IPS DF 4.7 (cell line): Measurements from ENCODE around the gene CDH20.

Source experiments
- DNase-seq: peaks from one replicate; pipeline ENCODE4 v3.0.0-alpha.2; 2013; ENCODE audit warnings: low spot score; ENCODE audit errors: extremely low read depth

The CDH20 gene

DNA sequence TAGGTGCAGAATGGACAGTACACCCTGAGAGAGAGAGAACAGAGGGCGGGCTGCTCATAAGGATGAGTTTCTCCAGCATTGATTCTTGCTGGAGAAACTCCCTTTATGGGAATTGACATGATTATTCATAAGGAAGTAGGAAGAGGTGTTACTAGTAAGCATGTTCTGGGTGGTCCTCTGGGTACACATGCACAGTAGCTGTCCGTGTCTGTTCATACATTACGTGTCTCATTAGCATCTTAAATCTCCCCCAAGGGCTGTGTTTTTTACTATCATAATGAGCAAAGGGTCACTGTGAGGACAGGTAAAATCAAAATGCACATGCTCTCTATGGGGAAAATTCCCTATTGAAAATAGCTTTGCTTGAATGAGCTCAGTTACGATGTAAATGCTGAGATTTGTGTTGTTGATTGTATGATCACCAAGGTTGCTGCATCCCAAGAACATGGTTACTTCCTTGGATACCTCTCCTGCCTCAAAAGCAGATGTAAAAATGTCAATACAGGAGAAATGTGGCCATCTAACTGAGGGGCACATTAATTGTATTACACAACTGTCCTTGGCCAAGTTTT lies 238.9 kb downstream of the CDH20 start:
- DNase-seq = no peak

DNA sequence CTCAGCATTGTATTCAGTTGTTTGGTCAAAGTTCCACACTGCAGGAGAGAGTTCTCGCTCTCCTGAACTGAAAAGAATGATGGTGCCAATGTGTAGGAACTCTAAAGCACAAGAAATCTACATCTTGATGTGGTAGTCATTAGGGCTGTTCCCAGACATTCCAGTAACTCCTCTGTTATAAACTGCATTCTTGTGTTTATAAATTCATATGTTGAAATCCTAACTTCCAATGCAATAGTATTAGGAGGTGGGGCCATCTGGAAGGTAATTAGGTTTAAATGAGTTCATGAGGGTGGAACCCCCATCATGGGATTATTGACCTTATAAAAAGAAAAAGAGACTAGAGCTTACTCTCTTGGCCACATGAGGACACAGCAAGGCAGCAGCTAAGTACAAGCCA lies 239.6 kb downstream of the CDH20 start:
- no peak for DNase-seq

GRCh38 chr18:61574665-61575064 lies 241.4 kb downstream of the CDH20 start:
- DNase-seq = no peak

DNA sequence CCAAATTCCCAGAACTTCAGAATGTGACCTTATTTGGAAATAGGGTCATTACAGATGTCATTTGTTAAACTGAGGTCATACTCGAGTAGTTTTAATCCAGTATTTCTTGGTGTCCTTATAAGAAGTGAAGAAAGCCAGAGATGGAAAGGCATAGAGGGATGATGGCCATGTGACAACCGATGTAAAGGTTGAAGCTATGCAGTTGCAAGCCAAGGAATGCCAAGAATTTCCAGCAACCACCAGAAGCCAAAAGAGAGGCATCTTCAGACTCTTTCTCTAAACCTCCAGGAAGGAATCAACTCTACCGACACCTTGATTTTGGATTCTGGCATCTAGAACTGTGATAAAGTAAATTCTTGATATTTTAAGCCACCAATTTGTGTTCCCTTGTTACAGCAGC lies 242.2 kb downstream of the CDH20 start:
- no peak for DNase-seq

- DNase-seq = no peak
These were observed 245.6 kb downstream of the CDH20 start for GRCh38 chr18:61578846-61579245.

DNA sequence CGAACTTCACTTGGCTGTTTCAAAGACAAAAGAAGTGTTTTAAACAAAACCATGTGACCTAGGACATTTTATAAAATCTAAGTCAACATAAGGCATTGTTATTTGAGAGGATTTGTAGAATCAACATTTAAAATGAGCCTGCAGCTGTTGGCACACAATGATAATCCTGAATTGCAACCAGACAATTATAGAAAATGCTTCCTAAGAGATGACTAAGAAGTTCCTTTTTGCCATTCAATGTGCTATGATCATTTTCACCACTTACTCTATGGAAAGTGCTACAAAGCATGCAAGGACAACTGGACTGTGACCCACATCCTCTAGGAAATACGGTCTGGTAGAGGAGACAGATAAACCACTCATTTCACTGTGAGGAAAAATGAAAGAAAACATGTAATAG lies 246.4 kb downstream of the CDH20 start:
- DNase-seq = no peak

DNA sequence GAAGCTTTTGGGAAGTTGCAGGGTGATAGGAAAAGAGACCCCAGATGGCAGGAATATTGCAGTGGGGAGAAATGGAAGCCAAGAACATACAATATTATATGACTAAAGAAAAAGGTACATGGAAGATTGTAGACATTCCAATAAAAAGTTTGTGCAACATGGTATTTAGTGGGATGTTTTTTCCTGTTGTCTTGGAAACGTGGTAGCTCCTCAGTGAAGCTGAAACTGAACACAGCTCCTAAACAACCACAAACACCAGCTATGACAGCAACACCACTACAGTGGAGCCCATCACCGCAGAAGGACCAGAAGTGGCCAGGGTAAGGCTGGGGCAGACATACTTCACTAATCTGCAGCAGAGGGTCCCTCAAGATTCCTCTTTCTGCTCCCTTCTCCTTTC lies 246.8 kb downstream of the CDH20 start:
- no peak for DNase-seq

DNA sequence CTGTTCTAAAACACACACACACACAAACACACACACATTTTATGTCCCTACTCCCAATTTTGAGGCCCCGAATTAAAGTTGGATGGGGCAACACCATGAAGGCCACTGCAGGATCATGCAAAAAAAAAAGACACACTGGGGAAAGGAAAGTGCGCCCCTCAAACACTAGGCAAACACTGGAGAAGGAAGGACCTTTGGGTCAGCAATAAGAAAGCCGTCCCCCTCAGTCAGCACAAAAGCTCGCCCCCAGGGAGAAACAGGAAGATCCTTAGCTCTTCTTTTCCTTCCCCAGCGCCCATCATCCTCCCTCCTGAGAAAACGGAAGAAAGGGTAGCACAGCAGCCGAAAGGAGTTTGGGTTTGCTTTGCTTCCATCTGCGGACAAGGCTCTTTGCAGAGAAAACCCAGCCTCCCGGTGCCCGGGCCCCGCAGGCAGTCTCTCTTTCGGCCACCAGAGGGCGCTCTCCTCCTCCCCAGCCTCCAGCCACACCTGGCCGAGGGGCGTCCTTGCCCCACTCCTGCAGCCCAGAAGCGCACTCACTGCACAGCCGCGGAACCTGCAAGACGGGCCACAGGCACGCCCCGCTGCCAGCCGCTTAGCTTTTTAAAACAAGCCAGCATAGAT lies 248.5 kb downstream of the CDH20 start:
- peak; percentile 71 for DNase-seq

DNA sequence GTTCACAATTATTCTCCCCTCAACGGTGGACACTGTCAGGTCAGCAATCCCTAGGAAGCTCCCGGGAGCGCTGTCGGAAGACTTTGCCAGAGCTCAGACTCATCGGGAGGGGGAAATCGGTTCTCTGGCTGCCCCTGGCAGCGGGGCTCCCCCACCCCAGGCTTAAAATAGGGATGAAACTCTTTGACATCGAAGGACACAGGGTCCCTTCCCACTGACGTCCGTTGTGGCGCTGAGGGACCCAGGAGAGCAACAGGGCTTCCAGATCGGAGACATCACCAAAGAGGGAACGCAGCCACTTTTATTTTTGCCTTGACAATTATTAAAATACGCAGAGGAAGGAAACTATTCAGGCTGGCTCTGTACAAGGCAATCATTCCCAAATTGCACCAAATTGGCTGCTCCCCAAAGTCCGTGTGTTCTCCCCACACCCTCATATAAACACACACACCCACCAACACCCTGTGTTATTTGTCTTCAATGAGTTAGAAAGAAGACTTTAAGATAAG lies 249.0 kb downstream of the CDH20 start:
- no peak for DNase-seq

DNA sequence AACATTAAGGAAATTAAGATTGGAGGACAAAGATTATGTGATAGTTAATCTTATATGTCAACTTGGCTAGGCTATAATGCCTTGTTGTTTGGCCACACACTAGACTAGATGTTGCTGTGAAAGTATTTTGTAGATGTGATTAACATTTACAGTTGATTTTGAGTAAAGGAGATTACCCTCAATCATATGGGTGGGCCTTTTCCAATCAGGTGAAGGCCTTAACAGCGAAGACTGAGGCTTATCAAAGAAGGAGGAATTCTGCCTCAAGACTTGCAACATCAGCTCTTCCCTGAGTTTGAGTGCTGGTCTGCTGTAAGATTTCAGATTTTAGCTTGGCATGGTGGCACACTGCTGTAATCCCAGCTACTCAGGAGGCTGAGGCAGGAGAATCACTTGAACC lies 250.3 kb downstream of the CDH20 start:
- no peak for DNase-seq

- DNase-seq = no peak
These were observed 254.6 kb downstream of the CDH20 start for GRCh38 chr18:61587865-61588264.

DNA sequence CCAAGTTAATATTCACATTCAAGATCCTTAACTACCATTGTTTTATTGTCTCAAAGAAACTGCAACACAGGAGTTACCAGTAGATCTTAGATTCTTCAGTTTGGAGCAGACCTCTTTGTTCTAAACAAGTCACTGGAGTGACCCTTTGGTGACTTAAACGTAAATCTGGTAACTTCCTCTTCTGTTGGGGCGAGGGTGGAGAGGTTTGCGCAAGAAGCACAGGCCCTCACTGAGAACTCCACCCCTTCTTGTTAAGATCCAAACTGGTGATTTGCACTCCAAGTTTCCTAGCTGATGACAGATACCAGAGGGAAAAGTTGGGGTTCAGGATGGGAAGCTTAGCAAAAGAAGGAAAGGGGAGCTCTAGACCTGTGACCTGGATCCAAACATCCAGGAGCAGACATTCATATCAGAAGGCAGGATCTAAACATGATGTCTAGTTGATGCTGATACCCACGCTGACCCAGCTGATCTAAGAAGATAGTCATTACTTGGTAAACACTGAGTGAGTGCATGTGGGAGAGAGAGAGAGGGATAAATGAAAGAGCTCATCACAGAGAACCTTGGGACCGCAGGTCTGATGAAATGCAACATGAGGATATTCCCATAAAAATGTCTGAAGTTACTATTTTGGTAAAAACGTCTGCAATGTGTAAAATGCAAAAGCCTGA lies 256.0 kb downstream of the CDH20 start:
- no peak for DNase-seq

GRCh38 chr18:61589724-61590065 lies 256.5 kb downstream of the CDH20 start:
- DNase-seq = no peak

DNA sequence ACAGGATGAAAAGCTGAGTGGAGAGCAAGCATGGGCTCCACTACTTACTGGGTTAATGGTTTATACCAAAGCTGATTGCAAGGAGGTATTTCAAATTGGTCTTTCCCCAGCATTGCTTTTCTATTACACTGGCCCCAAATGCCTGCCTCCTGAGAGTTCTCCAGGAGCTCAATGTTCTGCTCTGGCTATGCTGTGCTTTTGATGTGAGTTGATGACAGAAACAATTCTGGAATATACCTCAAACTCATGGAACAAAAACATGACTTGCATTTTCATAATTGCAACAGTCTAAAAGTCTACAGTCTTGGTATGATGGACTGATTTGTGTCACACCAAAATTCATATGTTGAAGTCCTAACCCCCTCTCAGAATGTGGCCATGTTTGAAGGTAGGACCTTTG lies 258.0 kb downstream of the CDH20 start:
- DNase-seq = no peak

DNA sequence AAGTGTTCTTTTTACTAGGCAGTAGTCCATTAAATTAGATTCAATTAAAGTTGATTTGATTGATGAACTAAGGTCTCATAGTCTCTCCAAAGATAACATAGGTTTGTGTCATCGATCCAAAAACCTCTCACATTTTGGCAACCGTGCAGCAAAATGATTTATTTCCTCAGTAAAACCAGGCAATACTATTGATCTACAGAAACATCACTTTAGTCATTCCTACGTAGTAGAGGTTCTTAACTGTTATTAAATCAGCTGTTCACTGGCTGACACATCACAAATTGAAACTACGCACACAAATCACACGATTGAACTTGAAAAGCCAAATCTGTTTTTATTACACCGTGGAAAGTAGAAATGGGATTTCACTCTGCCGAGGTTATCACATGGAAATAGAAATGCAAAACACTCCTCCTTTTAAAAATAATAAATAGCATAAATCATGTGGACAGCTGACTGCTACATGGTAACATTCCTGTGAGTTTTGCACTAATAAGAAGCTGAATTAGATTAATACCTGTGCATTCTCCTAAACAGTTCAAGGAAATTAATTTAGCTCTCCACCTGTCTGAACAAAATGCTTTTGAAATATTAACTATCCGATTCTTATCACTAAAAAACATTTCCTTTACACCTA lies 262.5 kb downstream of the CDH20 start:
- DNase-seq = no peak

DNA sequence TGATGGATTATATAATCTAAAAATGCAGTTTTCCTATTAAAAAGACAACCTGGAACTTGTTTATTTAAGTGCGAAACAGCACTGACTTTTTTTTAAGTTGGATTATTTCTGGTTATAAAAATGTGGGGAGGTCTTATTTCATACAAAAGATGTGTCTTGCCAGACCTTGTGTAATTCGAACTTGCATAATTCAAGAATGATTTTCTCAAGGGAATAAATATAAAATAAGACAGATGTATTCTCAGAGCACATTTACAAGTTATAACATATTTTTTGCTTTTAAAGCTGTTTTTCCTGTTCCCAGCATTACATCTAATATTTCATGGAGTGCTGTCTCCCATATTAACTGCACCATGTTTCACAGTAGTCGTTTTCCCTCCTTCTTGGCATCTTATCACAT lies 263.1 kb downstream of the CDH20 start:
- no peak for DNase-seq

- no peak for DNase-seq
These were observed 264.1 kb downstream of the CDH20 start for GRCh38 chr18:61597316-61597715.

- DNase-seq = no peak
These were observed 267.2 kb downstream of the CDH20 start for GRCh38 chr18:61600422-61600821.

DNA sequence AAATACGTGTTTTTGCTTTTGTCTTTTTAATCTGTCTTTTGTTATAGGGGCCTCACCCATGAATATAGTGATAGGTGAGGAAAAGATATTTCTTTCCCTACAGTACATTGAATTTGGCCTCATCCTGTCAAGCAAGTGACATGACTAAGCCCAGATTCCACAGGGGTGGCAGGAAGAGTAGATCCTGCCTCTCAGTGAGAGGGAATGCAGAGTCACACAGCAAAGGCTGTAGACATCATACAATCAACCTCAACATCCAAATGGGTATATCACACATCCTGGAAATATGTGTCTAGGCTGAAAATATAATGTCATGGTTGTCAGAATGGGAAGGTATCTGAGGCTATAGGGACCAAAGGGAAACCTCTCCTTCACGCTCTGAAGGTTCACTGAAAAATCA lies 269.6 kb downstream of the CDH20 start:
- no peak for DNase-seq
